Upper lobe of left lung (tissue), 6 donors: ENCODE measurements around the gene SMARCE1. TPM values are rescaled to one million over a fixed set of nuclear protein-coding genes. Genes with fewer than 3 reads are reported as not detected.

Experiments
- ATAC-seq, 2 donors: fragments of 200-7000 bp; cut with Tn5 transposase; one replicate each; pipeline ENCODE4 v1.9.1; 2022; ENCODE audit warnings: mild to moderate bottlenecking in 2 of 2, moderate library complexity in 2 of 2; ENCODE audit not compliant: low FRiP score in 2 of 2
- DNase-seq, 2 donors: peaks; one replicate each; pipeline ENCODE4 v3.0.0-alpha.2; 2019 to 2020
- H3K27ac ChIP-seq, 4 donors: fragments of 200-600 bp; sonication (generic); one replicate each; pipeline ENCODE4 v1.5.1; 2016 to 2019
- H3K27me3 ChIP-seq, 4 donors: fragments of 200-600 bp; sonication (generic); one replicate each; pipeline ENCODE4 v1.5.1; 2017 to 2019
- H3K36me3 ChIP-seq, 4 donors: fragments of 200-600 bp; sonication (generic); one replicate each; pipeline ENCODE4 v1.5.1; 2016 to 2019
- H3K4me1 ChIP-seq, 4 donors: fragments of 200-600 bp; sonication (generic); one replicate each; pipeline ENCODE4 v1.5.1; 2018 to 2019
- H3K4me3 ChIP-seq, 4 donors: fragments of 200-600 bp; sonication (generic); one replicate each; pipeline ENCODE4 v1.5.1; 2017 to 2019; ENCODE audit warnings: mild to moderate bottlenecking in 2 of 4, moderate library complexity in 1 of 4
- H3K9me3 ChIP-seq, 4 donors: fragments of 200-600 bp; sonication (generic); one replicate each; pipeline ENCODE4 v1.5.1; 2018 to 2019
- EP300 ChIP-seq, 4 donors: sonication (generic); formaldehyde crosslinking; IDR thresholded peaks; one replicate each; pipeline ENCODE4 v1.5.1; 2017; ENCODE audit warnings: antibody characterized with exemption in 4 of 4, control low read depth in 2 of 4
- POLR2A ChIP-seq, 4 donors: fragments of 450-650 bp; IDR thresholded peaks; one replicate each; pipeline ENCODE4 v1.5.1; 2016 to 2017; ENCODE audit warnings: antibody characterized with exemption in 4 of 4, mild to moderate bottlenecking in 2 of 4
- POLR2AphosphoS5 ChIP-seq, 2 donors: sonication (generic); formaldehyde crosslinking; IDR thresholded peaks; one replicate each; pipeline ENCODE4 v1.5.1; 2017; ENCODE audit warnings: antibody characterized with exemption in 2 of 2
- WGBS, 2 donors: methylation state at CpG; one replicate each; pipeline ENCODE4 v1.1.5; 2017 to 2018; 5-methylcytosine and 5-hydroxymethylcytosine counted together
- total RNA-seq, 6 donors: library from RNA; depleted of rRNA in 4 of 6; stranded (reverse); fragments of >200 nt in 4 of 6; gene quantifications; one replicate each; pipeline versions ENCODE4 v1.1.0 to v1.2.1, GENCODE V29; 2016 to 2021
- TF ChIP-seq, protein P1 (sequence below), 6 experiments: fragments of 450-650 bp in 4 of 6; fragments of 200-600 bp in 2 of 6; sonication (generic) in 2 of 6; IDR thresholded peaks; one replicate each; pipeline ENCODE4 v1.5.1; 2016 to 2019; ENCODE audit warnings: antibody characterized with exemption in 6 of 6
- donor health status: DM: no; HTN: no; CAD: no; lungs with moderate emphysema.
- donor health status: DM: no; HTN: yes; CAD: no; lungs with severe emphysema.

SMARCE1 gene
- total RNA-seq, 6 donors from 2014 or later, result 39.8 to 91.4 (median 65.8) TPM

GRCh38 chr17:40694584-40694983 is 47.0 kb upstream of the SMARCE1 start:
- Histone ChIP-seq H3K27ac (no peak overlapping the region), H3K4me1 (peaks cover 10 to 15% (median 12%) of the 10 kb centered on the region in 4 donors), H3K36me3 (no peaks in the 10 kb centered on the region), H3K9me3 (no peaks in the 10 kb centered on the region), H3K27me3 (no peaks in the 10 kb centered on the region), H3K4me3 (no peak overlapping the region)
- DNase-seq (no peak), ATAC-seq (no peak)
- no peak for TF ChIP-seq POLR2AphosphoS5 (IDR thresholded peaks at IDR 0.05)
- TF ChIP-seq, protein P1, sequence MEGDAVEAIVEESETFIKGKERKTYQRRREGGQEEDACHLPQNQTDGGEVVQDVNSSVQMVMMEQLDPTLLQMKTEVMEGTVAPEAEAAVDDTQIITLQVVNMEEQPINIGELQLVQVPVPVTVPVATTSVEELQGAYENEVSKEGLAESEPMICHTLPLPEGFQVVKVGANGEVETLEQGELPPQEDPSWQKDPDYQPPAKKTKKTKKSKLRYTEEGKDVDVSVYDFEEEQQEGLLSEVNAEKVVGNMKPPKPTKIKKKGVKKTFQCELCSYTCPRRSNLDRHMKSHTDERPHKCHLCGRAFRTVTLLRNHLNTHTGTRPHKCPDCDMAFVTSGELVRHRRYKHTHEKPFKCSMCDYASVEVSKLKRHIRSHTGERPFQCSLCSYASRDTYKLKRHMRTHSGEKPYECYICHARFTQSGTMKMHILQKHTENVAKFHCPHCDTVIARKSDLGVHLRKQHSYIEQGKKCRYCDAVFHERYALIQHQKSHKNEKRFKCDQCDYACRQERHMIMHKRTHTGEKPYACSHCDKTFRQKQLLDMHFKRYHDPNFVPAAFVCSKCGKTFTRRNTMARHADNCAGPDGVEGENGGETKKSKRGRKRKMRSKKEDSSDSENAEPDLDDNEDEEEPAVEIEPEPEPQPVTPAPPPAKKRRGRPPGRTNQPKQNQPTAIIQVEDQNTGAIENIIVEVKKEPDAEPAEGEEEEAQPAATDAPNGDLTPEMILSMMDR (IDR thresholded peaks at IDR 0.05), result no peak
- no peak for TF ChIP-seq POLR2A (IDR thresholded peaks at IDR 0.05)
- TF ChIP-seq EP300 (IDR thresholded peaks at IDR 0.05), result no peak
- 74 to 75% methylated on average over 9 of the region's 9 CpGs for WGBS, 2 donors

DNA sequence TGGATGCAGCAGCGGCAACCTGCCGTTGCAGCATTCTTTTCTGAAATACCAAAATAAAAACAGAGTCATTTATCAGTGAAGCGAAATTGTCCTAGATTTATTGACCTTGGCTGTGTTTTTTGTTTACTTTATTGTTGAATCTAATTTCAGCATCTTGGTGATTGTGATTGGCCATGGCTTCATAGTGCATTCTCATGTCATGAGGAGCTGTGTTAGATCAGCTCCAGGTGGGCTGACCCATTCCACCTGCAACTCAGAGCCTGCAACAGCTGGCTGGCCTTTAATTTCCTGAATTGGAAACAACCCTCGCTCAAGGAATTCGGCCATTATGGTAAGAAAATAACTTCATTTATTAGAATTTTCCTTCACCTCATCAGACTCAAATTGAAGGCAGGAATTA is 39.5 kb upstream of the SMARCE1 start:
- WGBS, 2 donors, result 72 to 86% methylated on average over 3 to 5 of the region's 5 CpGs
- no peaks in the 10 kb centered on the region for H3K9me3 ChIP-seq
- H3K4me1 ChIP-seq, result no peaks in the 10 kb centered on the region
- TF ChIP-seq EP300 (IDR thresholded peaks at IDR 0.05) (no peak), POLR2AphosphoS5 (IDR thresholded peaks at IDR 0.05) (no peak), POLR2A (IDR thresholded peaks at IDR 0.05) (no peak)
- TF ChIP-seq, protein P1 (IDR thresholded peaks at IDR 0.05), result no peak
- ATAC-seq, result no peak
- H3K36me3 ChIP-seq, result no peaks in the 10 kb centered on the region
- H3K27me3 ChIP-seq, result no peaks in the 10 kb centered on the region
- DNase-seq, result no peak
- H3K27ac ChIP-seq, result no peak overlapping the region
- H3K4me3 ChIP-seq, result no peak overlapping the region

DNA sequence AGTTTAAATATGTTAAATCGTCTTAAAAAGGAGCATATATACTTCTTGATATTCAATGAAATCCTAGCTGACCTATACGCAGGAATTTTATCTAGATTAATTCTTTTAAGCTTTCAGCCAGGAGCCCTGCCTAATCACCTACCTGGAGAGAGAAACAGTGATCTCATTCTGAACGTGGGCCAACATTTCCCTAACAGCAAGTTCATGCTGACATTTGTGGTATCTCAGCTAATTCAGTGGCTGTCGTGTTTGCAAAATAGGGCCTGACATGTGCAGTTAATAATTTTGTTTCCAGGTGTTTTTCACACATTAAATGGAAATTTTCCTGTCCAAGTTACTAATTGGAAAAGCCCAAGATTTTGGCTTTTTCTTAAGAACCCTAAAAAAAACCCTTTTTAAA is 38.6 kb upstream of the SMARCE1 start:
- no peak overlapping the region for H3K27ac ChIP-seq
- H3K9me3 ChIP-seq, result no peaks in the 10 kb centered on the region
- H3K4me1 ChIP-seq, result no peaks in the 10 kb centered on the region
- WGBS, 2 donors, result 66 to 67% methylated on average over 4 of the region's 4 CpGs
- no peak overlapping the region for H3K4me3 ChIP-seq
- ATAC-seq (no peak), DNase-seq (no peak)
- no peaks in the 10 kb centered on the region for H3K27me3 ChIP-seq
- H3K36me3 ChIP-seq, result no peaks in the 10 kb centered on the region
- TF ChIP-seq POLR2AphosphoS5 (IDR thresholded peaks at IDR 0.05) (no peak), EP300 (IDR thresholded peaks at IDR 0.05) (no peak), POLR2A (IDR thresholded peaks at IDR 0.05) (no peak)
- TF ChIP-seq, protein P1 (IDR thresholded peaks at IDR 0.05), result no peak

GRCh38 chr17:40680998-40681397 is 33.4 kb upstream of the SMARCE1 start:
- no peak for DNase-seq
- H3K4me3 ChIP-seq, result no peak overlapping the region
- no peaks in the 10 kb centered on the region for H3K36me3 ChIP-seq
- no peaks in the 10 kb centered on the region for H3K27me3 ChIP-seq
- H3K9me3 ChIP-seq, result no peaks in the 10 kb centered on the region
- H3K4me1 ChIP-seq, result no peaks in the 10 kb centered on the region
- H3K27ac ChIP-seq, result no peak overlapping the region
- ATAC-seq, result no peak
- TF ChIP-seq POLR2A (IDR thresholded peaks at IDR 0.05) (no peak), POLR2AphosphoS5 (IDR thresholded peaks at IDR 0.05) (no peak), EP300 (IDR thresholded peaks at IDR 0.05) (no peak)
- TF ChIP-seq, protein P1 (IDR thresholded peaks at IDR 0.05), result no peak

- no peak for DNase-seq
- no peaks in the 10 kb centered on the region for H3K4me1 ChIP-seq
- WGBS, 2 donors, result 91 to 92% methylated on average over 2 of the region's 2 CpGs
- no peak overlapping the region for H3K4me3 ChIP-seq
- no peak for ATAC-seq
- TF ChIP-seq EP300 (IDR thresholded peaks at IDR 0.05), result no peak
- TF ChIP-seq, protein P1 (IDR thresholded peaks at IDR 0.05), result no peak
- TF ChIP-seq POLR2AphosphoS5 (IDR thresholded peaks at IDR 0.05), result no peak
- no peak for TF ChIP-seq POLR2A (IDR thresholded peaks at IDR 0.05)
- H3K36me3 ChIP-seq, result no peaks in the 10 kb centered on the region
- H3K27me3 ChIP-seq, result no peaks in the 10 kb centered on the region
- no peaks in the 10 kb centered on the region for H3K9me3 ChIP-seq
- H3K27ac ChIP-seq, result no peak overlapping the region
Observed at GRCh38 chr17:40679523-40679907, 31.9 kb upstream of the SMARCE1 start.
